Uterus (tissue), 2 donors: ENCODE data around the gene CLIC3.

Source experiments
- POLR2A ChIP-seq, 2 donors: fragments of 450-650 bp; IDR thresholded peaks; one replicate each; pipeline ENCODE4 v1.6.1; 2016; ENCODE audit warnings: antibody characterized with exemption in 2 of 2, mild to moderate bottlenecking in 1 of 2, moderate library complexity in 1 of 2
- TF ChIP-seq, protein P1 (sequence below), 4 experiments: fragments of 200-600 bp in 2 of 4; fragments of 450-650 bp in 2 of 4; sonication (generic) in 2 of 4; IDR thresholded peaks; one replicate each; pipeline ENCODE4 v1.5.1; 2016 to 2019; ENCODE audit warnings: antibody characterized with exemption in 4 of 4, mild to moderate bottlenecking in 2 of 4, moderate library complexity in 1 of 4

DNA sequence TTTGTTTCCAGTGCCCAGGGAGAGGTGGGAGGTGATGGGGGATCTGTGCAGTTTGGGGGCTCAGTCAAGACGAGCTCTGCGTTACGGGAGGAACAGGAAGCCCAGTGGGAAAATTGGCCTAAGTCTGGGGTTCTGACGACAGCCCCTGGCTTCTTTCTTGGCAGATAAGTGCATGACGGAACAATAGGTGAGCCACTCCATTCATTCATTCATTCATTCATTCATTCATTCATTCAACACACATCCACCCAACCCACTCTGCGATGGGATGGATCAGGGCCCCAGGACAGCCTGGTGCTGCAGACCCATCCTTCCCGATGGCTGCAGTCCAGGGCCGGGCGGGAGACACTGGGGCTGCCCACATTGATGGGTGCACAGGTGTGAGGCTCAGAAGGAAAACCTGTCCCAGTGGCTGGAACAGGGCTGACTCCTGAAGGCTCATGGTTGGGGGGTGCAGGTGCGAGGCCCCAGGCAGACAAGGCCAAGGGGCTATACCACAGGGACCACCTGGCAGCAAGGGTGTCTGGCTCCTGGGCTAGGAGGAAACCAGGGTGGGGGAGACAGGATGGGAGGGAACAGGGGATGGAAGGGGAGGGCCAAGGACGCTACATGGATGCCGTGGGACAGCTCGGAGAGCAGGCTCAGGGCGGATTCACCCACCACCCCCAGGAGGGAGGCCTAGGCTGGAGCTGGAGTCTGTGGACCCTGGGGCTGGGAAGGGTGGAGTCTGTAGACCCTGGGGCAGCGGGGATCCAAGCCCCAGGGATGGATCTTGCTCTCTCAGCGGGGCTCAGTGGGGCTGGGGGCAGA, 15.5 kb downstream of the CLIC3 start:
- TF ChIP-seq, protein P1, sequence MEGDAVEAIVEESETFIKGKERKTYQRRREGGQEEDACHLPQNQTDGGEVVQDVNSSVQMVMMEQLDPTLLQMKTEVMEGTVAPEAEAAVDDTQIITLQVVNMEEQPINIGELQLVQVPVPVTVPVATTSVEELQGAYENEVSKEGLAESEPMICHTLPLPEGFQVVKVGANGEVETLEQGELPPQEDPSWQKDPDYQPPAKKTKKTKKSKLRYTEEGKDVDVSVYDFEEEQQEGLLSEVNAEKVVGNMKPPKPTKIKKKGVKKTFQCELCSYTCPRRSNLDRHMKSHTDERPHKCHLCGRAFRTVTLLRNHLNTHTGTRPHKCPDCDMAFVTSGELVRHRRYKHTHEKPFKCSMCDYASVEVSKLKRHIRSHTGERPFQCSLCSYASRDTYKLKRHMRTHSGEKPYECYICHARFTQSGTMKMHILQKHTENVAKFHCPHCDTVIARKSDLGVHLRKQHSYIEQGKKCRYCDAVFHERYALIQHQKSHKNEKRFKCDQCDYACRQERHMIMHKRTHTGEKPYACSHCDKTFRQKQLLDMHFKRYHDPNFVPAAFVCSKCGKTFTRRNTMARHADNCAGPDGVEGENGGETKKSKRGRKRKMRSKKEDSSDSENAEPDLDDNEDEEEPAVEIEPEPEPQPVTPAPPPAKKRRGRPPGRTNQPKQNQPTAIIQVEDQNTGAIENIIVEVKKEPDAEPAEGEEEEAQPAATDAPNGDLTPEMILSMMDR (IDR thresholded peaks at IDR 0.05), result no peak
- TF ChIP-seq POLR2A (IDR thresholded peaks at IDR 0.05), result no peak
